Activated T-cell treated with anti-CD3 and anti-CD28 coated beads for 48 hours (primary cell): Measurements from ENCODE around the gene SURF6.
A peak's percentile ranks its signal among the peaks of the same experiment; 100 is the strongest.

Experiments
- DNase-seq: peaks from one replicate; pipeline ENCODE4 v3.0.0-alpha.2; 2020; ENCODE audit warnings: low read depth

SURF6 gene

GRCh38 chr9:133367778-133368177, 31.8 kb upstream of the SURF6 start:
- DNase-seq = no peak

- DNase-seq = no peak
These were observed 31.2 kb upstream of the SURF6 start for GRCh38 chr9:133367221-133367620.

GRCh38 chr9:133366435-133366834, 30.4 kb upstream of the SURF6 start:
- no peak for DNase-seq

- DNase-seq = no peak
These were observed 26.5 kb upstream of the SURF6 start for GRCh38 chr9:133362359-133363044.

GRCh38 chr9:133361507-133362092, 25.6 kb upstream of the SURF6 start:
- DNase-seq = no peak

- no peak for DNase-seq
These were observed 24.7 kb upstream of the SURF6 start for GRCh38 chr9:133360400-133361393.

- no peak for DNase-seq
These were observed 23.6 kb upstream of the SURF6 start for GRCh38 chr9:133359399-133360175.

GRCh38 chr9:133357656-133358055, 21.7 kb upstream of the SURF6 start:
- DNase-seq = no peak

- DNase-seq = peak; percentile 92
These were observed 20.6 kb upstream of the SURF6 start, which contains the start of the genes SURF1 and SURF2 for GRCh38 chr9:133356391-133357091. Gene SURF1 (minus strand): TSS chr9:133356487. CDS start chr9:133356453, 34 bp downstream. Gene SURF2 (plus strand): TSS chr9:133356550. CDS start chr9:133356593, 43 bp downstream.

GRCh38 chr9:133355881-133356357, 19.9 kb upstream of the SURF6 start:
- no peak for DNase-seq

- DNase-seq = no peak
These were observed 18.8 kb upstream of the SURF6 start for GRCh38 chr9:133354766-133355165.

- no peak for DNase-seq
These were observed 17.6 kb upstream of the SURF6 start for GRCh38 chr9:133353548-133353947.

GRCh38 chr9:133352635-133353340, 16.8 kb upstream of the SURF6 start:
- no peak for DNase-seq

GRCh38 chr9:133351908-133352634, 16.1 kb upstream of the SURF6 start:
- no peak for DNase-seq

- DNase-seq = no peak
These were observed 15.5 kb upstream of the SURF6 start for GRCh38 chr9:133351526-133351907.

- DNase-seq = no peak
These were observed 14.1 kb upstream of the SURF6 start for GRCh38 chr9:133349965-133350616.

GRCh38 chr9:133348718-133349573, 13.0 kb upstream of the SURF6 start:
- no peak for DNase-seq
